Measurements from ENCODE around the gene NPAS3.

NPAS3 gene

DNA sequence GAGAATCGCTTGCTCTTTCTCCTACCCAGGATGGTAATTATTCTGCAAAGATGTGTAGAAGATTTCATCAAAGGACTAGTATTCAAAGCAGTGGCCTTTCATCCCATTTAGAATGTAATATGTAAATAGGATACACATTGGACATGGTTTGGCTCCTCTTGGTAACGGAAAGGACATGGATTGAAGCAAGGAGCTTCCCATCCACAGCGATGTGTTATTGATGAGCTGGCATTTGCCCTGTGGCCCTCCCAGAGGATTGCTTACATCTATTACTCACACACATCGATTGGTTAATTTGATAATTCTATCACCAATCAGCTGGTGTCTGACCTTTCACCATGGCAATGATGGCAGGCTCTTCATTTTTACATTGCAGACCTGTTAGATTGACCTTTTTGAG lies 553.8 kb downstream of the NPAS3 start:
- DNase-seq, result no peak

DNA sequence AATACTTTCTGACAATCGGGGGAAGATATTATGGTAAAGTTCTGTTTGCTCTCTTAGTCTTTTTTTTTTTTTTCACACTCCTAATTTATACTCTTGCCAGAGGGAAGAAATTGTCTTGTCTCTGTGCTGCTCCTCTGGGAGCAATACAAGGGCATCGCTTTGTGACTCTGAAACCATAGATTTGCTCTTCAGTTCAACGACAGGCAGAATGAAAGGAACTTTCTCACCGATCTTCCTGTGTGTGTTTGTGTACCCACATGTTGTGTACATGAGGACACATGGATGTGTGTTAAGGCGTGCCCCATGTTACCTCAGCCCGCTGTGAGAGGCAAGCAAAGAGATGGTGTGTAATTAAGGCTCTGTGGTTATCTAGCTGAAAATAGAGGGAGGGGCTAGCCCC lies 554.6 kb downstream of the NPAS3 start:
- DNase-seq, result no peak

DNA sequence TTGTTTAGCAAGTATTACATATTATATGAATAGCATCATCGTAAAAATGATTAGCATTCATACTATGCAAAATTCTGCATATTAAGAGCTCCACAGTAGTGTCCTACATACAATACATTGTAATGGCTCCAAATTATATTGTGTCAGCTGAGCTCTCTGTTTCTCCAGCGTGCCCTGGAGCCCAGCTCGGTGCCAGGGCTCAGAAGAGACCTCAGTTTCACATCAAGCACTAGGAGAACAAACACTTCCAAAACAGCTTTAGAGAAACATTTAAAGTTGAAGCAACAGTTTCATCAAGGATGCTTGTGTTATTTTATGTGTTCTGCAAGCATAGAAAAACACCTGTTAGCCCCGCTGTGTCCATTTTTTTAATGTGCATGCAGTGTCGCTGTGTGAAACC lies 555.3 kb downstream of the NPAS3 start:
- DNase-seq, result no peak

DNA sequence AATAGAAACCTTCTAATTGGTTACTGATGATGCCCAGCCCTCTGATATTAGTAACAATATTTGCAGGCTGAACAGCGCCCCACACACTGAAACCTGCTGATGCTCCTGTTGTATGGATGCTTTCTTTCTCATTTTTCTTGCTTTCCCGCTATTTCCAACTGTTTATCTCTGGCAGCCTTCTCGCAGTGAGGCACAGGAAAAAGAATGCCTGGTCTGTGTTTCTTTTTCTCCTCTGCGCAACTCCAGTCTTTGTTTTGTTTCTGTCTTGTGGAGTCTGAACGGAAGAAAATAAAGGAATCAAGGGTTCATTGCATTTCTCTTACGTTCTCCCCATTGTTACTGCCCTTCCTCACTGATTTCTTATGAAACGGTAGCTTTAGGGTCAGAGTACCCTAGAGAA lies 561.0 kb downstream of the NPAS3 start:
- no peak for DNase-seq

DNA sequence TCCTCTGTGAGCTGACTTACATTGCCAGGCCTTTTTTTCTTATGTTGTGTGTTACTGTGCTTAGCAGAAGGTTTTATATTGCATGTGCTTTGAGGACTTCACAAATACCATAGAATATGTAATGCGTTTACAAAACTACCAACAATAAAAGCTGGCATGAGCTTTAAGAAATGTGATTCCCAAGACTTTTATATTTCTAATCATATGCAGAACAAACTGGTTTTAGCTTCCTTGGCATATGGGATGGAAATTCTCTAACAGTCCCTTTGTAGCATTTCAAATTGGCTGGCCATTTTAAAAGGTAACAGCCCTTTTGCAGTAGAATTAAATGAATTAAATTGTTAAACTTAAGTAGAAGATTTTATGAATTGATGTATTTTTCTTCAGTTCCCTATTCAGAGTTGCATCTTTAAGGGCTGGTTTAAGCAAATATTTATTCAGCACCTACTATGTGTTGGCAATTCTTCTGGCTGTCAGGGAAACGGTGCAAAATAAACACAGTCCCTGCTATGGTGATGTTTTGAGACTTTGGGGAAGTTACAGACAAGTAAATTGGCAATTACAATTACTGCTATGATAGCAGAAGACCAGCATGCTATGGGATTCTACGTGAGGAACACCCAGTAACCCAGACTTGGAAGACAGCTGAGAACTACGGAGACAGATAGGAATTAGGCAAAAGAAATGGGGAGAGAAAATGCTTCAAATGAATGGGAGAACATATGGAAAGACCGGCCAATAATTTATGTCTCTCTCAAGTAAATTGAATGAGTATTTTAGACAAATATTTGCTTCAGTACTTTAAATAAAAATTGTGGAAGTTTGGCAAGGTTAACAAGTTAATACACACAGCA lies 565.8 kb downstream of the NPAS3 start:
- DNase-seq, result no peak

DNA sequence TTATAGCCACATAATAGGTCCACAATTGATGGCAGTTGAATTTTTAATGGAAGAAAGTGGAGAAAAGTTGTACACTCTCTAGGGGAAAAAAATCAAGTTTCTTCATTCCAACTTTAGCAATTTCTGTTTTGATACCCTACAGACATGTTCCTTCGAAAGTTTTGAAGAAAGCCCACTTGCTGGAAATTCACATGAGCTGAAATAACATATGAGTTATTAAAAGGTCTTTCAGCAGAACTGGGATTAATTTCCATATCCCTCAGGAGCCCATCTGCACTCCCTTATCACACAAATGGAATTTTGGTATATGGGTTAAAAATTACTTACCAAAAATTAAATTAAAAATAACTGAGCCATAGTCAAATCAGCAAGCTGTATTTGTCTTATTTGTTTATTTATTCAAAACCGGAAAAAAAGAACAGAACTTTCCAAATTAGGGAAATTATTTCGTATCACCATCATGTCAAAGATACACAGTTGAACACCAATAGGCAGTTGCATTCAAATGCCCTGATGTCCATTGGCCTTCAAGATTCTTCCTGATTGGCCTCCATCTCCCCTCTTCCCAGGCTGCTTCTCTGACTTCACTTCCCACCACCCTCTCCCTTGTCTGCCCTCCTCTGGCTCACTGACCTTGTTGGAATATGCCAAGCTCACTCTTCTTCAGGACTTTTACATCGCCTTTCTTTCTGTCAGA lies 566.7 kb downstream of the NPAS3 start:
- no peak for DNase-seq

DNA sequence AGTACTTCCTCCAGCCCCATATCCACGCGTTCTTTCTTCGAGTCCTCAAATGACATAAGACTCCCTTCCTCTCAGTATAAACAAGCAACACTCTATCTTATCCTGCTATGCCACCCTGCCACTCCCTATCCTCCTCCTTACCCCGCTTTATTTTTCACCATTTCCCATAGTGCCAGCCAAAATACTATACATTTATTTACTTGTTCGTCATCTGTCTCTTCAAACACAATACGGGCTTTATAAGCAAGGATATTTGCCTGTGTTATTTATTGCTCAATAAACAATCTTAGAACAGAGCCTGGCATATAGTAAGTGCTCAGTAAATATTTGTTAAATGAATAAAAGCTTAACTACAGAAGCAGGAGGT lies 567.3 kb downstream of the NPAS3 start:
- DNase-seq, result no peak

DNA sequence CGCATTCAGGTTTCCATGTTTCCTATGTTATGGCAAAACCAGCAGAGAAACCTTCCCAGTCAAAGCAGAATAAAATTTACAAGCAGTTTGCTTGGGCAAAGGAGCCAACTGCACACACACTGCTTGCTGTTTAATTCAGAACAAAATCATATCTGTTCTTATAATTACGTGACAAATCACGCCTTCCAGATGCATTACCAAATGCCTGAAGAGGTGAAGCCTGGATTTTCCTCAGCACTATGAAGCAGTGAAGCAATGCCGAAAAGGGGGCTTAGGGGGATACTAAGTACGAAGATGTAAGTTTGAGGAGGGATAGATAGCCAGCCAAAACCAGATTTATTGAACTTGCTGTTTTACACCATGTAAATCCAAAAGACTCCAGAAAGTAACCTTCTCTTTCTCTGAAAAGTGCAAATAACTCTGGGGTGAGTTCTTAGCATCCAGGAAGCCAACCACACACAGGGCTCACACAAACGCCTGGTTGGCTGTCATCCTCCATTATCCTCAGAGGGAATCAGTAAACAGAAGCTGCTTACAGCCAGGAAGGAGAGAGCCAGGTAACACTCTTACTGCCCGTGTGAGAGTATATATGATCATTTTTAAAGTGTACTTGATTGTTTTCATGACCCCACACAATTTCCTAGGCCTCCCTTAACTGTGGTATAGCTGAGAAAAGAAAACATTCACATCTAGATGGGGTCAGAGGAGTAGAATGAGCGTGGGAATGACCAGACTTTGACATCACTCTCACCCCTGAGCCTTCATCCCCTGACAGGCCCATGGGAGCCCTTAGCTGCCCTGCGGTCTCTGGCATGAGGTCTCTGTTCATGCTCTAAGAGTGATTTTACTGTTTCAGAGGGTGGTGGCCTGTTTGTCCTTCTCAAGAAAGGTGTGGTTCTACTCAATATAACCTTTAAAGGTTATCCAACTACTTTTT lies 569.7 kb downstream of the NPAS3 start:
- no peak for DNase-seq

DNA sequence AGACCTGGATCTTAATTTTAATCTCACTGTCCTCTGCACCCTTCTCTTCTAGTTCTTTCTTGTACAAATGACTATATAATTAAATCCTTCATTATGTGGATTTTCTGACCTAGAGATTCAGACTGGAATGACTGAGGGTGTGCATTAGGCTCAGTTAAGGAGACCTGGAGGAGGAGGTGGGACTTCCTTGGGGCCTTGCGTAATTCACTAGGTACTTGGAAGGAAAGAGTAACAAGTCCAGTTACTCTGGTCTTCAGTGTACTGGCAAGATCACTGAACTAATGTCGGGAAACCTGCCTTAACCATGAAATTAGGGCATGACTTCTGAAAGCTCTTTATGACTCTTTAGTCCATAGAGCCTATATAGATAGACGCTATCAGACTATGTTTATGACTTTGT lies 570.8 kb downstream of the NPAS3 start:
- DNase-seq, result no peak

DNA sequence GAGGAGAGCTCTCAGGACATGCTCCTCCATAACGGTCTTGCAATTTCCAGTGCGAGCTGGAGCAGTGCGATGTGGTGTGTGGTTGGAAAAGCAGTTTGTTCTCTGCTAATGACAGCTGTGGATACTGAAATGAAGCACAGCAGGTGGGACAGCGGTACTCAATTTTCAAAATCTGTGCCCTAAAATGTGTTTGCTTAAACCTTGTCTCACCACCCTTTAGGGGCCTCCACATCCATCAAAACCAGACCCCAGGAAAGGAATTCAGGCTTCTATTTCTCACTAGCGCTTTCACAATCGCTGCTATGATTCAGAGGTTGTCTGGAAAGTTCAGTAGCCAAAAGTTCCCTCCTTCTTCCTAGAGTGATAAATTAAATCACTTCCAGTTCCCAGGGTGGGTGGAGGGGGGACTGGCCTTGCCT lies 571.4 kb downstream of the NPAS3 start:
- no peak for DNase-seq

DNA sequence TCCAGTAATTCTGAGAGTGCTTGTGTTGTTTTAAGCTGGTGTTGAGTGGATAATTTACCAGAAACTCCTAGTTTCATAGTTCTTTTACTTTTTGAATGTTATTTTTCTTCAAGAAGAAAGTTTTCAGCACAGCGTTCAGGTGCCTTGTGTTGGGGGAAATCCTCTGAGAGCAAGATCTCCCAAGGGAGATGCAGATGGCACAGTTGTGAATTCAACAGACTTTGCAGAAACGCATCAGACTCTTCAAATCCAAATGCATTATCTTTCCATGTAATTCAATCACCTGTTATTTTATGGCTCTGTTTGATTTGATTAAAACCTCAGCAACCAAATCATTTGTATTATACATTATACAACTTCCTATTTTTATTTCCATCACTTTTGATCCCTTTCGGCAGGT lies 572.3 kb downstream of the NPAS3 start:
- DNase-seq, result no peak

DNA sequence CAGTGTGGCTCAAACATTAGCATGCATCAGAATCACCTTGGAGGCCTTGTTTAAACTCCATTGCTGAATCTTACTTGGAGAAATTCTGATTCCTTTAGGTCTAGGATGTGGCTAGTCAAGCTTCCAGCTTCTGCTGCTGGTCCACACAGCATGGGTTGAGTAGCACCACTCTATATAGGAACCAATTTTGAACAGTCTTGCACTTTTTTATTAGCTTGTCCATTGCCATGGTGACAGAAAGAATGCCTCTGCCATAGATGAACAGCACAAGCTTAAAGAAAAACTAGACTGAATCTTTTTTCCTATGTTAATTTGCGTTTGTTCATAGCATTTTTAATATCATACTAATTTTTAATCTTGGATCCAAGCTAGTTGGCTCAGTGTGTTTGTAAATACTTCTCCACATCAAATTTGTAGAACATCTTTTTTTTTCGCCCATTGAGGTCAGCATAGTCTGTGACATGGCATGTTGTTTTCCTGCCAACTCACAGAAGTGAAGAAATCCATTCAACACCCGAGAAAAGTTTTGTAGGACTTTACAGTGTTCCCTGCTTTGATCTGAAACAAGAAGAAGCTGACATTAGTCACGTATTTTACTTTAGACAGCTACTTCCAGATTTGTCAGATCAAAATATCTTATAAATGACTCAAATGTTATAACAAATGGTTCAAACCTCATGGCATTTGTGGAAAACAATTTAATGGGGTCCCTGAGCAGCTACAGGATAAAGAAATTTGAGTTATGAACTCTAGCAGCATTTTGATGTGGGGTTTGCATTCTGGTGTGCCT lies 573.4 kb downstream of the NPAS3 start:
- no peak for DNase-seq

DNA sequence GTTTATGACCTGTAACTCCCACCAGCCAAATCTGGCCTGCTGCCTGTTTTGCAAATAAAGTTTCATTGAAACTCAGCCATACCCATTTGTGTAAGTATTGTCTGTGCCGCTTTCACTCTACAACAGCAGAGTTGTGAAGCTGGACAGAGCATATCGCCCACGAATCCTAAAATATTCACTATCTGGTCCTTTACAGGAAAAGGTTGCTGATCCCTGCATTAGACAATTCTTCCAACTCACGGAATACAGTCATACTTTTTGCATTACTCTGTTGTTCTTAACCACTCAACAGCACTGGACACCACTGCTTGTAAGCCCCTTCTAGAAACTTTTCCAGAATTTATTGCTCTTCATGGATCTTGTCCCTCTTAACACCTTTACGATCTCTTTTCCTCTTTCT lies 576.8 kb downstream of the NPAS3 start:
- DNase-seq, result no peak

DNA sequence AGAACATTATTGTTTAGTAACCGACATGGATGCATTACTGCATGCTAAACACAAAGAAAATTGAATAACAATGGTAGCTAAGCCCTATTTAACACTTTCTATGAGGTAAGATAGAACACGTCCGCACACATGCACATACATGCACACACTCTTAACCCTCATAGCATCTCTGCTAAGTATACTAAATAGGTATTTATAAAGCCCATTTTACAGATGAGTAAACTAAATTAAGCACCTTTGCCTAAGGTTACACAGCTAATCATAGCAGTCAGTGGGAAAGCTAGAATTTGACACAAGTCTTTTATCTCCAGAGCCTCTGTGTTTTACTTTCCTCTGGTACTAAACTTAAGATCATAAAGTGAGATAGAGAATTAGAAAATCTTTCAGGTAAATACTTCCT lies 577.2 kb downstream of the NPAS3 start:
- no peak for DNase-seq

DNA sequence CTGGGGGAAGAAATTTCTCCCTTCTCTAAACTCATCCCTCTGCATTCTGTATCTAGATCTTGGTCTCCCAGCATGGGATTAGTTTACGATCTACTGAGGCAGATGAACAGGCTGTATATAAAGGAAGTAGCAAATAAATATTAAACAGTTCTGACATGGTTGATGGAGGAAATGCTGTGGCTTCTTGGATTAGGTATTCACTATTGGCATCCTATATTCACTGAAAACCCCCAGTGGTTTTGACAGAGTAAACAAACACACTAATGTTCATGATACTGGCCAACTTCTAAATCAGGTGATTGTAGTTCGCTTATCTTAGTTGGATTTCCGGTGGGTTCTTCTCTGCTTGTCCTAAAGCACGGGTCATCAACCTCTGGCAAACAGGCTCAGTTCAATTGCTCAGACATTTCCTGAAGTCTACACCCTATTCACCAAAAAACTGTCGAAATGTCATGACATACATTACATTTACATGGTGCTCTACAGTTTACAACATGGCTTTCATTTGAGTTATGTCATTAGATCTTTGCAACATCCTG lies 578.3 kb downstream of the NPAS3 start:
- no peak for DNase-seq

DNA sequence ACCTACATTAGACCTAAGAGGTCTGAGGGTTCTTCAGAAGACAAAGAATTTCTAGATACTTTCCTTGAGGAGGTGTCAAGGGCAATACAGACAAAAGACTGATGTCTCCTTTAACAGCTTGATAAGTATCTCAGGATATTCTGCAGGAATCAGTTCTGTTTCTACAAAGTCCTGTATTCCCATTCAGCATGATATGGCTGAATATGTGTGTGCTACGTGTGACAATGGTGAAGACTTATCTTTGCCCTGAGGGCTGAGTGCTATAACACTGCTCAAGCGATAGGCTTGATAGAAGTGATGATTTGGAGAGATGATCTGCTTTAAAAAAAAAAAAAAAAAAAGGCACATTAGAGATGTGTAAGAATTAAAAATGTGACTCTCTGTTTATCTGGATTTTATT lies 582.5 kb downstream of the NPAS3 start:
- no peak for DNase-seq

DNA sequence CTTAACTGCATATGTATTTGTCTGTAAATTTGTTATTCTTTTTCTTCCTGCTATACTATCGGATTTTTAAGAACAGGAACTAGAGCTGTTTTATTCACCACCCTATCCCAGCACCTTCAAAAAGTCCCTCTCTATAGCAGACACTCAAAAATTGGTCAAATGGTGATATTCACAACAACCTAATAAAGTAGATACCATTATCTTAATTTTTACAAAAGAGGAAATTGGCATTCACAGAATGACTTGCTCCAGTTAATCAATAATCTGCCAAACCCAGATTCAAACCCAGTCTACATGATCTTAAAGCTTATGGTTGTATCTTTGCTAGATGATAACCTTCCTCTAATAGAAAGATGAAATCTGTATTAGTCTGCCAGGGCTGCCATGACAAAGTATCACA lies 585.6 kb downstream of the NPAS3 start:
- DNase-seq, result no peak

DNA sequence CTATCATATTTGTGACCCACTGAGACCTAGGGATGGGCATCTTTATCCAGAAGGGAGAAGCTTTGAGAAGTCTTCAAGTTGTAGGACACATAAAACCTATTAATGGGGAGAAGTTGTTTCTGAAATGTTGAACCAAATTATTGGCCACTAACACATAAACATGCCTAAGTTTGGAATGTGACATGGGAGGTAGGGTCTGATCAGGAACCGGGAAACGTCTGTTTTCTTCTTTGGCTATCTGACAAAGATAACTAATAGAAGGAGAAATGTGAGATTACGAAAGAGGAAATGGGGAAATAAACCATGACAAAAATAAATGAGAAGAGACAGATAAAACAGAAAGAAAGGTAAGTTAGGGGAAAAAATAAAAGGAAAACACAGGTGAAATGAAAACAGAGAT lies 586.9 kb downstream of the NPAS3 start:
- no peak for DNase-seq

DNA sequence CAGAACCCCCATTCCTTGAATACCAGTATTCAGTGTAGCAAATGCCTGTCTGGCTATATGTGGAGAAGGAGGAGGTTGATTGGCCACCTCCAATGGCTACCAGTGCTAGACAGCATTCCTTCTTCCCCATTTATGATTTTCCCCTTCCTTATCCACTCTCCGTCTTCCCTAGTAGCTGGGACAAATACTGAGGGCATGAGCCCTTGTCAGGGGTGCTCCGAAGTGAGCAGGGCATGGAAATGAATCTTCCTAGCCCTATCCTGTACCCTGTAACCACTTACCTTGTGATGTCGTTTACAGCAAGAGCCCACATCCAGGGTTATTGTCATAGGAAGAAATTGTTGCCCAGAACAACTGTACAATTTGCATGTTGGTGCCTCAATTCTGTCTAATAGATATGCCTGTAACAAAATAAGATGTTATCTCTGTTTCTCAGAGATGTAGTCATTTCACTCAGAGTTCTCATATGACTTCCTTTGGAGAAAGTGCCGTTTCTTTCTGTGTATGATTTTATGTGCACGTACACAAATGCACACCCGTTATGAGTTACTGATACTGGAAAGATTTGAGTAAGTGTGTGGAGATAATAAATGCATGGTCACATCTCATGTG lies 588.5 kb downstream of the NPAS3 start:
- no peak for DNase-seq

DNA sequence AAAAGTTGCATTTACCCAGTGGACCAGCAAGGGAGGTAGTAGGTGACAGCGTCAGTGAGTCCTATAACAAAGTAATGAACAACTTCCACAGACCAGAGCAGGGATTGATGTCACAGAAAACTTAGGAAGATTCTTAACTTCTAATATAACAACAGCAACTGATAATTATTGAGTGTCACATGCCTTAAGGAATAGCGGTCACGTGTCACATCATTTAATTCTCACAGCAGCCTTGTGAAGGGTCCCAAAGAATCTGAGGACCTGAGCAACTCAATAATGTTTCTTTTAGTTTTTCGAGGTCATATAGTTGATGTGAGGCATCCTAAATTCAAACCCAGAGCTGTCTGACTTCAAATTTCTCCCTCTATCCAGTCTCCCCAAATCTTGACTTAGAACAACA lies 590.0 kb downstream of the NPAS3 start:
- no peak for DNase-seq

DNA sequence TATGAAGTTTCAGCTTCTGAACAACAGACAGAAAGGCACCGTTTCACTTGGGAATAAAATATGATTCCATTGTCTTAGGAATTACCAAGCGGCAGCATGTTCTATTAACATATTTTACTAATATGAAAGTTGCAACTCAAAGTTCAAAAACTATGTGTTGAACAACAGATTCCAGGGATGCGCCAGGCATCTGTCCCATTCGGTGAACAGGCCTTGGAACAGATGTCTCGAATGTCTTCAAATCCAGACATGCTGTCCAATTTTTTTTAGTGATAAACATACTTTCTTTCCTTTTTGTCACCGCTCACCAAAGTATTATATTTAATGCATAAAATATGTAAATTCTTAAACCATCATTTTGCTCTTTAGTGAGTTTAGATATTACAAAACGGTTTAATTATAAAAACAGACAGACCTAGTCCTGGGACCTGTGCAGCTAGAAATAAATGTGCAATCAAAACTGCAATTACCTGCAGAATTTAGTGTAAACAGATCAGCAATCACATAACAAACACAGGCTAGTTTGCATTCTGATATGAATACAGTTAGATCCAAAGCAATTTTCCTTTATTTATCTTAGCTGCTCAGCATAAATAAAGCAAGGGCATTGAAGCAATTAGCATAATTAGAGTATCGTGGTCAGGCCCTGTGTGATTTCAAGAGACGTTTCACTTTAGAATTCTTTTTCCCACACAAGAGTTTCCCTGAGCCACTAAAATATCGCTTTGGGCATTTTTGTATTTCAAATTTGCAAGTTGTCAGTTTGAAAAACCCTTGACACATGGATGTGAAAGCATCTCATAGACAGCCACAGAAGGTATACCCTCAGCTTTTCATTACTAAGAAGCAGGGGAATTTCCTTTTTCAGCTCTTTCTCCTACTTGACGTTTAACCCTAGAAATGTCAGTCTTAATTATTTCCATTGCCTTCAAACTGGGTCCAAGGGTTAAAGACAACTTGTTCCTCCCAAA lies 591.4 kb downstream of the NPAS3 start:
- no peak for DNase-seq

Measured in activated CD4-positive, alpha-beta T cell treated with anti-CD3 and anti-CD28 coated beads for 48 hours (primary cell).